ENCODE results near the gene DNAJB13.
"Not testable (repeated sequence)": the region's sequence is repeated elsewhere in the genome, so short reads cannot be mapped to it uniquely, and the experiment has no call there.

Gene DNAJB13

GRCh38 chr11:73982595-73982989, 31.8 kb downstream of the DNAJB13 start, which contains the start of gene UCP2:
UCP2 (minus strand) TSS chr11:73982843; CDS start chr11:73978378, 4,465 bp downstream.
- no CpG with 5 or more reads among the region's 43 CpGs for WGBS (ENCODE audit: extremely low coverage, insufficient coverage, insufficient read length)
- peaks cover 6 to 11% of the 10 kb centered on the region in 2 experiments for H3K36me3 ChIP-seq (ENCODE audit: control insufficient read depth in 1 of 2, insufficient read depth in 2 of 2, low read length in 2 of 2)
- peak within 1 kb of the TSS; percentile 79 for H3K4me2 ChIP-seq (ENCODE audit: low read length)
- H3K14ac ChIP-seq (ENCODE audit: low read length), result peak within 1 kb of the TSS; percentile 14
- peak within 1 kb of the TSS; percentile 68 for H2AFZ ChIP-seq (ENCODE audit: insufficient read depth, low read length, poor library complexity)
- DNase-seq, result peak; percentile 77 to 88
- peak within 1 kb of the TSS; percentile 51 for H3K9ac ChIP-seq (ENCODE audit: low read length)
- H3K79me2 ChIP-seq (ENCODE audit: control insufficient read depth, insufficient read depth, low read length, poor library complexity), result peaks cover 2% of the 10 kb centered on the region
- peak within 1 kb of the TSS; percentile 23 for H4K12ac ChIP-seq (ENCODE audit: low read depth, low read length)
- H3K4me3 ChIP-seq (ENCODE audit: low read depth, low read length), result peak within 1 kb of the TSS; percentile 77
- peak within 1 kb of the TSS; percentile 11 for H3K18ac ChIP-seq (ENCODE audit: low read length)
- peak within 1 kb of the TSS; percentile 50 for H3K27ac ChIP-seq (ENCODE audit: low read depth, low read length)
- H3K4me1 ChIP-seq (ENCODE audit: control insufficient read depth in 1 of 2, insufficient read depth in 2 of 2, low read length in 2 of 2), result peaks cover 5 to 17% of the 10 kb centered on the region in 2 experiments
- H3K27me3 ChIP-seq (ENCODE audit: insufficient read depth, low read length), result no peaks in the 10 kb centered on the region
- H3K79me1 ChIP-seq (ENCODE audit: low read length), result peaks cover 5% of the 10 kb centered on the region
- H2BK12ac ChIP-seq (ENCODE audit: low read length), result no peak within 1 kb of the TSS
- H3K4ac ChIP-seq (ENCODE audit: low read depth, low read length), result no peak within 1 kb of the TSS
- peak within 1 kb of the TSS; percentile 4 for H2BK5ac ChIP-seq (ENCODE audit: low read depth, low read length, poor library complexity)
- no peaks in the 10 kb centered on the region for H3K9me3 ChIP-seq (ENCODE audit: insufficient read depth, low read depth, low read length)
- peak within 1 kb of the TSS; percentile 29 for H4K91ac ChIP-seq (ENCODE audit: low read depth, low read length)
- H2BK120ac ChIP-seq (ENCODE audit: insufficient read depth, low read length, poor library complexity), result no peak within 1 kb of the TSS
- no peak within 1 kb of the TSS for H3K23ac ChIP-seq (ENCODE audit: low read length)
- no peak within 1 kb of the TSS for H2AK5ac ChIP-seq (ENCODE audit: low read length)
- peak within 1 kb of the TSS; percentile 35 for H4K8ac ChIP-seq (ENCODE audit: low read depth, low read length)

GRCh38 chr11:73982990-73983740, 32.3 kb downstream of the DNAJB13 start:
- Histone ChIP-seq H3K36me3 (ENCODE audit: control insufficient read depth in 1 of 2, insufficient read depth in 2 of 2, low read length in 2 of 2) (peaks cover under 1 to 5% of the 10 kb centered on the region in 2 experiments), H4K91ac (ENCODE audit: low read depth, low read length) (peak overlapping the region; percentile 29)

GRCh38 chr11:73983741-73984538, 33.1 kb downstream of the DNAJB13 start:
- Histone ChIP-seq H3K4ac (ENCODE audit: low read depth, low read length) (no peak overlapping the region), H4K12ac (ENCODE audit: low read depth, low read length) (peak overlapping the region; percentile 23), H3K4me1 (ENCODE audit: control insufficient read depth in 1 of 2, insufficient read depth in 2 of 2, low read length in 2 of 2) (peaks cover 5 to 17% of the 10 kb centered on the region in 2 experiments), H3K79me2 (ENCODE audit: control insufficient read depth, insufficient read depth, low read length, poor library complexity) (peaks cover 2% of the 10 kb centered on the region), H4K91ac (ENCODE audit: low read depth, low read length) (peak overlapping the region; percentile 7), H3K14ac (ENCODE audit: low read length) (no peak overlapping the region), H3K27me3 (ENCODE audit: insufficient read depth, low read length) (no peaks in the 10 kb centered on the region), H2BK12ac (ENCODE audit: low read length) (no peak overlapping the region), H3K36me3 (ENCODE audit: control insufficient read depth in 1 of 2, insufficient read depth in 2 of 2, low read length in 2 of 2) (no peaks in the 10 kb centered on the region), H2BK5ac (ENCODE audit: low read depth, low read length, poor library complexity) (no peak overlapping the region), H2AFZ (ENCODE audit: insufficient read depth, low read length, poor library complexity) (peak overlapping the region; percentile 68), H3K23ac (ENCODE audit: low read length) (no peak overlapping the region), H3K4me3 (ENCODE audit: low read depth, low read length) (no peak overlapping the region), H3K27ac (ENCODE audit: low read depth, low read length) (no peak overlapping the region), H3K18ac (ENCODE audit: low read length) (no peak overlapping the region), H3K9me3 (ENCODE audit: insufficient read depth, low read depth, low read length) (no peaks in the 10 kb centered on the region), H4K8ac (ENCODE audit: low read depth, low read length) (peak overlapping the region; percentile 13), H2BK120ac (ENCODE audit: insufficient read depth, low read length, poor library complexity) (no peak overlapping the region), H3K9ac (ENCODE audit: low read length) (no peak overlapping the region), H3K4me2 (ENCODE audit: low read length) (peak overlapping the region; percentile 79), H3K79me1 (ENCODE audit: low read length) (peaks cover 5% of the 10 kb centered on the region), H2AK5ac (ENCODE audit: low read length) (no peak overlapping the region)
- WGBS (ENCODE audit: extremely low coverage, insufficient coverage, insufficient read length), result no CpG with 5 or more reads among the region's 18 CpGs
- no peak for DNase-seq

More at GRCh38 chr11:73982990-73983740, 32.3 kb downstream of the DNAJB13 start:
- peak overlapping the region; percentile 51 for H3K9ac ChIP-seq (ENCODE audit: low read length)
- peaks cover 5 to 17% of the 10 kb centered on the region in 2 experiments for H3K4me1 ChIP-seq (ENCODE audit: control insufficient read depth in 1 of 2, insufficient read depth in 2 of 2, low read length in 2 of 2)
- H3K4ac ChIP-seq (ENCODE audit: low read depth, low read length), result no peak overlapping the region
- H4K12ac ChIP-seq (ENCODE audit: low read depth, low read length), result peak overlapping the region; percentile 22
- H3K27ac ChIP-seq (ENCODE audit: low read depth, low read length), result peak overlapping the region; percentile 50
- peak overlapping the region; percentile 35 for H4K8ac ChIP-seq (ENCODE audit: low read depth, low read length)
- H3K79me2 ChIP-seq (ENCODE audit: control insufficient read depth, insufficient read depth, low read length, poor library complexity), result peaks cover 2% of the 10 kb centered on the region
- peaks cover 5% of the 10 kb centered on the region for H3K79me1 ChIP-seq (ENCODE audit: low read length)
- H2BK5ac ChIP-seq (ENCODE audit: low read depth, low read length, poor library complexity), result peak overlapping the region; percentile 4
- H2AK5ac ChIP-seq (ENCODE audit: low read length), result no peak overlapping the region
- DNase-seq, result peak; percentile 82 to 85
- WGBS (ENCODE audit: extremely low coverage, insufficient coverage, insufficient read length), result no CpG with 5 or more reads among the region's 56 CpGs
- H3K27me3 ChIP-seq (ENCODE audit: insufficient read depth, low read length), result no peaks in the 10 kb centered on the region
- no peak overlapping the region for H2BK120ac ChIP-seq (ENCODE audit: insufficient read depth, low read length, poor library complexity)
- H3K9me3 ChIP-seq (ENCODE audit: insufficient read depth, low read depth, low read length), result no peaks in the 10 kb centered on the region
- H3K14ac ChIP-seq (ENCODE audit: low read length), result peak overlapping the region; percentile 14
- H3K18ac ChIP-seq (ENCODE audit: low read length), result peak overlapping the region; percentile 4
- peak overlapping the region; percentile 68 for H2AFZ ChIP-seq (ENCODE audit: insufficient read depth, low read length, poor library complexity)
- H2BK12ac ChIP-seq (ENCODE audit: low read length), result no peak overlapping the region
- peak overlapping the region; percentile 77 for H3K4me3 ChIP-seq (ENCODE audit: low read depth, low read length)
- no peak overlapping the region for H3K23ac ChIP-seq (ENCODE audit: low read length)
- peak overlapping the region; percentile 79 for H3K4me2 ChIP-seq (ENCODE audit: low read length)

GRCh38 chr11:73985661-73986060, 34.8 kb downstream of the DNAJB13 start:
- not testable (repeated sequence) for H3K4me2 ChIP-seq (ENCODE audit: low read length); H3K14ac ChIP-seq (ENCODE audit: low read length); DNase-seq; H3K4ac ChIP-seq (ENCODE audit: low read depth, low read length); H3K23ac ChIP-seq (ENCODE audit: low read length); H4K12ac ChIP-seq (ENCODE audit: low read depth, low read length); H2AFZ ChIP-seq (ENCODE audit: insufficient read depth, low read length, poor library complexity); H3K18ac ChIP-seq (ENCODE audit: low read length); H3K27me3 ChIP-seq (ENCODE audit: insufficient read depth, low read length); H3K79me1 ChIP-seq (ENCODE audit: low read length); H2AK5ac ChIP-seq (ENCODE audit: low read length); H4K8ac ChIP-seq (ENCODE audit: low read depth, low read length); H3K9ac ChIP-seq (ENCODE audit: low read length); H3K9me3 ChIP-seq (ENCODE audit: insufficient read depth, low read depth, low read length); H3K79me2 ChIP-seq (ENCODE audit: control insufficient read depth, insufficient read depth, low read length, poor library complexity); H2BK12ac ChIP-seq (ENCODE audit: low read length); H2BK120ac ChIP-seq (ENCODE audit: insufficient read depth, low read length, poor library complexity); H3K27ac ChIP-seq (ENCODE audit: low read depth, low read length); H4K91ac ChIP-seq (ENCODE audit: low read depth, low read length); H3K4me3 ChIP-seq (ENCODE audit: low read depth, low read length); H2BK5ac ChIP-seq (ENCODE audit: low read depth, low read length, poor library complexity); H3K36me3 ChIP-seq (ENCODE audit: control insufficient read depth in 1 of 2, insufficient read depth in 2 of 2, low read length in 2 of 2)
- no CpG with 5 or more reads among the region's 4 CpGs for WGBS (ENCODE audit: extremely low coverage, insufficient coverage, insufficient read length)
- peaks cover 5 to 10% of the 10 kb centered on the region in 2 experiments for H3K4me1 ChIP-seq (ENCODE audit: control insufficient read depth in 1 of 2, insufficient read depth in 2 of 2, low read length in 2 of 2)

Measured in trophoblast cell (in vitro differentiated cells and primary cell).